ENCODE measurements around the gene ST3GAL5.

ST3GAL5 gene

GRCh38 chr2:85866165-85866659, 22.6 kb downstream of the ST3GAL5 start:
- Mint-ChIP-seq H3K4me3 (no peak overlapping the region), H3K9me3 (no peaks in the 10 kb centered on the region), H3K27me3 (no peaks in the 10 kb centered on the region), H3K36me3 (peaks cover 32% of the 10 kb centered on the region), H3K27ac (peak overlapping the region; percentile 56), H3K4me1 (peaks cover 61% of the 10 kb centered on the region)
- no peak for ATAC-seq

GRCh38 chr2:85865539-85866164, 23.1 kb downstream of the ST3GAL5 start:
- H3K27ac Mint-ChIP-seq = peak overlapping the region; percentile 56
- H3K4me3 Mint-ChIP-seq = no peak overlapping the region
- H3K36me3 Mint-ChIP-seq = peaks cover 38% of the 10 kb centered on the region
- H3K4me1 Mint-ChIP-seq = peaks cover 66% of the 10 kb centered on the region
- peak; percentile 89 for ATAC-seq
- no peaks in the 10 kb centered on the region for H3K9me3 Mint-ChIP-seq
- no peaks in the 10 kb centered on the region for H3K27me3 Mint-ChIP-seq

- Mint-ChIP-seq H3K9me3 (no peaks in the 10 kb centered on the region), H3K36me3 (peaks cover 47% of the 10 kb centered on the region), H3K4me3 (no peak overlapping the region), H3K4me1 (peaks cover 70% of the 10 kb centered on the region), H3K27ac (peak overlapping the region; percentile 56), H3K27me3 (no peaks in the 10 kb centered on the region)
- ATAC-seq = no peak
Measured at GRCh38 chr2:85864654-85865053, 24.1 kb downstream of the ST3GAL5 start.

GRCh38 chr2:85862426-85862825, 26.4 kb downstream of the ST3GAL5 start:
- Mint-ChIP-seq H3K27me3 (no peaks in the 10 kb centered on the region), H3K27ac (peak overlapping the region; percentile 97), H3K36me3 (peaks cover 57% of the 10 kb centered on the region), H3K4me1 (peaks cover 80% of the 10 kb centered on the region), H3K4me3 (no peak overlapping the region), H3K9me3 (no peaks in the 10 kb centered on the region)
- ATAC-seq = peak; percentile 39

- Mint-ChIP-seq H3K27me3 (no peaks in the 10 kb centered on the region), H3K9me3 (no peaks in the 10 kb centered on the region), H3K27ac (peak overlapping the region; percentile 97), H3K36me3 (peaks cover 58% of the 10 kb centered on the region), H3K4me1 (peaks cover 72% of the 10 kb centered on the region), H3K4me3 (peak overlapping the region; percentile 60)
- ATAC-seq = no peak
Measured at GRCh38 chr2:85861650-85862049, 27.1 kb downstream of the ST3GAL5 start.

- peak; percentile 67 for ATAC-seq
- Mint-ChIP-seq H3K27me3 (no peaks in the 10 kb centered on the region), H3K4me3 (peak overlapping the region; percentile 60), H3K4me1 (peaks cover 67% of the 10 kb centered on the region), H3K27ac (peak overlapping the region; percentile 97), H3K9me3 (no peaks in the 10 kb centered on the region), H3K36me3 (peaks cover 60% of the 10 kb centered on the region)
Measured at GRCh38 chr2:85861180-85861579, 27.6 kb downstream of the ST3GAL5 start.

GRCh38 chr2:85858841-85859240, 29.9 kb downstream of the ST3GAL5 start:
- Mint-ChIP-seq H3K27me3 (no peaks in the 10 kb centered on the region), H3K36me3 (peaks cover 82% of the 10 kb centered on the region), H3K4me1 (peaks cover 64% of the 10 kb centered on the region), H3K27ac (peak overlapping the region; percentile 97), H3K9me3 (peaks cover 10% of the 10 kb centered on the region), H3K4me3 (no peak overlapping the region)
- no peak for ATAC-seq

GRCh38 chr2:85854897-85855296, 33.9 kb downstream of the ST3GAL5 start:
- Mint-ChIP-seq H3K27me3 (no peaks in the 10 kb centered on the region), H3K9me3 (peaks cover 10% of the 10 kb centered on the region), H3K27ac (peak overlapping the region; percentile 99), H3K4me3 (no peak overlapping the region), H3K36me3 (peaks cover 65% of the 10 kb centered on the region), H3K4me1 (peaks cover 66% of the 10 kb centered on the region)
- no peak for ATAC-seq

- Mint-ChIP-seq H3K9me3 (peaks cover 10% of the 10 kb centered on the region), H3K27me3 (no peaks in the 10 kb centered on the region), H3K27ac (peak overlapping the region; percentile 99), H3K4me3 (peak overlapping the region; percentile 78), H3K4me1 (peaks cover 61% of the 10 kb centered on the region), H3K36me3 (peaks cover 59% of the 10 kb centered on the region)
- ATAC-seq = peak; percentile 67
Measured at GRCh38 chr2:85854166-85854509, 34.7 kb downstream of the ST3GAL5 start.

GRCh38 chr2:85853499-85854165, 35.2 kb downstream of the ST3GAL5 start:
- H3K4me3 Mint-ChIP-seq = peak overlapping the region; percentile 78
- H3K4me1 Mint-ChIP-seq = peaks cover 58% of the 10 kb centered on the region
- peaks cover 10% of the 10 kb centered on the region for H3K9me3 Mint-ChIP-seq
- H3K36me3 Mint-ChIP-seq = peaks cover 56% of the 10 kb centered on the region
- no peaks in the 10 kb centered on the region for H3K27me3 Mint-ChIP-seq
- H3K27ac Mint-ChIP-seq = peak overlapping the region; percentile 99
- peak; percentile 85 for ATAC-seq

- H3K4me1 Mint-ChIP-seq = peaks cover 61% of the 10 kb centered on the region
- peak; percentile 93 for ATAC-seq
- H3K36me3 Mint-ChIP-seq = peaks cover 58% of the 10 kb centered on the region
- peak overlapping the region; percentile 99 for H3K27ac Mint-ChIP-seq
- peak overlapping the region; percentile 78 for H3K4me3 Mint-ChIP-seq
- H3K27me3 Mint-ChIP-seq = no peaks in the 10 kb centered on the region
- H3K9me3 Mint-ChIP-seq = peaks cover 10% of the 10 kb centered on the region
Measured at GRCh38 chr2:85852937-85853498, 35.8 kb downstream of the ST3GAL5 start.

GRCh38 chr2:85852152-85852840, 36.5 kb downstream of the ST3GAL5 start:
- no peak for ATAC-seq
- Mint-ChIP-seq H3K27me3 (no peaks in the 10 kb centered on the region), H3K9me3 (peaks cover 10% of the 10 kb centered on the region), H3K36me3 (peaks cover 58% of the 10 kb centered on the region), H3K27ac (peak overlapping the region; percentile 99), H3K4me1 (peaks cover 63% of the 10 kb centered on the region), H3K4me3 (peak overlapping the region; percentile 78)

- peaks cover 10% of the 10 kb centered on the region for H3K9me3 Mint-ChIP-seq
- H3K27ac Mint-ChIP-seq = peak overlapping the region; percentile 99
- peak; percentile 53 for ATAC-seq
- peaks cover 71% of the 10 kb centered on the region for H3K4me1 Mint-ChIP-seq
- no peaks in the 10 kb centered on the region for H3K27me3 Mint-ChIP-seq
- peaks cover 58% of the 10 kb centered on the region for H3K36me3 Mint-ChIP-seq
- H3K4me3 Mint-ChIP-seq = peak overlapping the region; percentile 78
Measured at GRCh38 chr2:85851253-85852151, 37.3 kb downstream of the ST3GAL5 start.

GRCh38 chr2:85850451-85850850, 38.3 kb downstream of the ST3GAL5 start:
- H3K36me3 Mint-ChIP-seq = peaks cover 53% of the 10 kb centered on the region

More at GRCh38 chr2:85850451-85850850, 38.3 kb downstream of the ST3GAL5 start:
- Mint-ChIP-seq H3K27ac (peak overlapping the region; percentile 99), H3K4me1 (peaks cover 70% of the 10 kb centered on the region), H3K4me3 (no peak overlapping the region), H3K9me3 (peaks cover 10% of the 10 kb centered on the region), H3K27me3 (no peaks in the 10 kb centered on the region)
- no peak for ATAC-seq
